Kidney glomerular epithelial cell (primary cell): ENCODE measurements around the gene NDUFS8.
"Not testable (repeated sequence)": the region's sequence is repeated elsewhere in the genome, so short reads cannot be mapped to it uniquely, and the experiment has no call there.

Source experiments
- DNase-seq: peaks from one replicate; lab custom pipeline; 2025; lab: John Stamatoyannopoulos, UW

Gene NDUFS8

DNA sequence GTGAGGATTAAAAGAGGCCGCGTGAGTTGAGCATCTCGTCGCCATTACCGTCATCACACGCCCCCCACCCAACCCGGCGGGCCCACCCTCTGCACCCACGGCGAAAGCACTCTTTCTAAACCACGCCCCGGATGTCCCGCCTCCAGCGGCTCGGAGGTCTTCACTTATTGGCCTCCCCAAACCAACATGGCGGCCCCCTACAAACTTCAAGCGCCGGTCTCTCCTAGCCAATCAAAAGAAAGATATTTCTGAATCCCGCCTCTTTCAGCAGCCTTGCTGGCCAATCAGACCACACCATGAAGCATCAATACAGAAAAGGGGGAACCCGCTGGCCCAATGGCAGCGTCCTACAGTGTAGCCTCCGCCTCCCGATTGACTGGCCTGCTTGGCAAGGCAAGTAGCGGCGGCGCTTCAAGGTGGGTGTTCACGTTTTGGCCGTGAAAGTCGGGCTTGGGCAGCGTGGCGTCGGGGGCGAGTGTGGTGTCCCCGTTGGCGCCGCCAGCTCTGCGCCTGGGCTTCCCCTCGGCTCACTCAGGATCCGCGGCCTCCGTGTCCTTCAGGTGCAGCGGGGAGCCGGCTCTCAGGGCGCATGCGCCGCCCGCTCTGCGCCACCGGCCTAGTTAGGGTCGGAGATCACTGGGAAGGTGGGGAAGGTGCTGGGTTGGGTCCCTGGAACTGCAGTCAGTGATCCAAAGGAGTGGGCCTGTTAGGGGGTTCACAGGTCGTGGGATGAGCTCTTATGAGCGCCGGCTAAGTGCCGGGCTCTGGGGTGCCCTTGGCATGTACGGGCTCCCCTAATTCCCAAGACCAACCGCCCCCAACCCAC is at the start of gene NDUFS8:
TSS of gene NDUFS8 (plus strand) at position 364 of the 826 bp plus-strand sequence. CDS start 1,471 bp downstream, outside the sequence.
- peak; percentile 98 for DNase-seq

DNA sequence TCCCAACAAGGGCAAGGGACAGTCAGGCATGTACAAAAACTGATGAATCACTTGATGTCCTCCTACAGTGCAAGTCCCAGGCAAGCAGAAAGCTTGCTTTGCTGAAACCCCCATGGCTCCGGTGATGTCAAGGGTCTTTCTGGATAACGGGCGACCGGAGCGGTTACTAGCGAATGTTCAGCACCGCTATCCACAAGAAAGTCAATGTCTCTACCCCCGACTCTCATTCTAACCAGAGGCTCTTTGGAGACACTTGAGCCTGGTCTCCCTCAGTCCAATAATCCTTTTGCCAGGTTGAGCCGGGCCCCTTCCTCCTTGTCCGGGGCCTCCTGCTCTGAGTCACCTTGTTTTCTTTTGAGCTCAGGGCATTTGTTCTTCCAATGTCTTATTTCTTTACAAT is 49.3 kb upstream of the NDUFS8 start:
- DNase-seq: not testable (repeated sequence)

DNA sequence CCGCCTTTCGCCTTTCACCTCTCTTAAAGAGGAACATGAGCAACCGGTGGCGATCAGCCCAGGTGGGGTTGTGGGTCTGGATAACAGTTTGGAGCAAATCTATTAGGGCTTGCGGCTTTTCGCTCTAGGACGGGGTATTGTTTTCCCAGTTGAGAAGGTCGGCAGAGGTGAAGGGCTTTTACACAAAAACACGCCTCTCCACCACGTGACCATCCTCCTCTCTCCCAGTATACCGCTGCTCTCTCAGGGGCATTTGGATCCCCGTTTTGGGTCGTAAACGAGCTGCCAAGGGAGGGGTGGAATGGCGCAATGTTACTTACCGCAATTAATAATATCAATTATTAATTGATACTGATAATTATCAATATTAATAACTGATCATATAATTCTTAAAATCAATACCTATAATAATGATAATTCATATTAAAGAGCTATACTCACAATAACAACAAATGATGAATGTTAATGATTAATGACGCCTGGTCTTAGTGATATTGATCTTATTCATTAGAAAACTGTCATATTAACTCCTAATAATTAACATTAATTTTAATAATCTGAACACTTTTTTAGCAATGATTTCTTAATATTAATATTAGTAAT is 48.1 kb upstream of the NDUFS8 start:
- DNase-seq: not testable (repeated sequence)

DNA sequence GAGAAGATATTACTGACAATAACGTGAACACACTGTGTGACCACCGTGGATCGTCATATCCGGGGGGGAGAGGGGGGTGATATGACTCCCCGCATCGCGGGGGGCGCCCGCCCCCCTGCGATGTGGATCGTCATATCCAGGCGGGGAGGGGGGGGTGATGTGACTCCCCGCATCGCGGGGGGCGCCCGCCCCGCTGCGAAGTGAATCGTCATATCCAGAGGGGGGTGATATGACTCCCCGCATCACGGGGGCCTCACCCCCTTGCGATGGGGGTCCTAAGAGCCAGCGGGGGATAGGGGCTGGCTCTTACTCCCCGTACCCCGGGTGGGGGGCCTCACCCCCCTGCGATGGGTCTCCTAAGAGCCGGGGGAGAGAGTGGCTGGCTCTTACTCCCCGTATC is 46.5 kb upstream of the NDUFS8 start:
- no peak for DNase-seq

DNA sequence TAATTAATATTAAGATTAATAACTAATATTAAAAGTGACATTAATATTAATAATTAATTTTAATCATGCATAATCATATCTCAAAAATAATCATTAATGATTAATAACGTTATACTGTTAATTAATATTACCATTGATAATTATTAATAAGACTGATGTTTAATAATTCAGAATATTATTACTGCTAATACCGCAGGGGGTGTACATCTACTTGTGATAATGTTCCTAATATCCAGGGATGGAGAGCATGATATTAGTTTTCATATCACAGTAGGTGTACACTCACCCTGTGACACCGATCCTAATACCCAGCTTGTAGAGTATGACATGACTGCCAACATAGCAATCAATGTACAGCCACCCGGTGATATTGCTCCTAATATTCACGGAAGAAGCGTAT is 45.2 kb upstream of the NDUFS8 start:
- DNase-seq: not testable (repeated sequence)

DNA sequence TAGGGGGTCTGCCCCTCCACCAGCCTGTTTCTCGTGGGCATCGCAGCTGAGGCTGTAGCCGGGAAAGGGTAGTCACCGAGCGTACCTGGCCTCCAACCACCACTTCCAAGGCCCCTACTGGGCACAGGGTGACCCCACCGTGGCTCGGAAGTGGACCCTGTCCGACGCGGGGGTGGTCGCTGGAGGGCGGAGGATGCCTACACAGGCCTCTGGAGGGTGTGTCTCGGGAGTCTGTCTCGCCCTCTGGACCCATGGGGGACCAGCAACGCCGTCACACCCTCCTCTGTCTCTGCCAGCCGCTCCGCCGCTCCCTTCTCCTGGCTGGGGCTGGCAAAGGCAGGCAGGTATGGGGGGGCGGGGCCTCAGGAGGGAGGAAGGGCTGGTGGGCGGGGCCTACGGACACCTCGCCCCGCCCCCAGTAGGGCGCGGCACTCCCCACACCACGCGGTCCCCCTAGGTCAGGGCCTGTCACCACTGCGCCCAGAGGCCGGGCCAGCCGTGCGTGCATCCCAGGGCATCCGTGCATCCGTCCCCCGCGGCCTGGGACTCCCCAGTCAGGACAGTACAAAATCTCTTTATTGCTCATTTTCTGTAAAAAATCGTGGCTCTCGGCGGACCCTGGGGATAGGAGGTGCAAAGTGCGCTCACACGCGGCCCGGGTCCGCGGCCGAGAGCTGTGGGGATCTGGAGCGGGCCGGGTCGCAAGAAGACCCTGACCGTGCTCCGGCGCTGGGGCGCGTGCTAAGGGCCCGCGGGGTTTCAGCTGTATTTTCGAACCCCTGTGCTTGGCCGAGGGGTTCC is 39.7 kb upstream of the NDUFS8 start:
- DNase-seq: not testable (repeated sequence)

DNA sequence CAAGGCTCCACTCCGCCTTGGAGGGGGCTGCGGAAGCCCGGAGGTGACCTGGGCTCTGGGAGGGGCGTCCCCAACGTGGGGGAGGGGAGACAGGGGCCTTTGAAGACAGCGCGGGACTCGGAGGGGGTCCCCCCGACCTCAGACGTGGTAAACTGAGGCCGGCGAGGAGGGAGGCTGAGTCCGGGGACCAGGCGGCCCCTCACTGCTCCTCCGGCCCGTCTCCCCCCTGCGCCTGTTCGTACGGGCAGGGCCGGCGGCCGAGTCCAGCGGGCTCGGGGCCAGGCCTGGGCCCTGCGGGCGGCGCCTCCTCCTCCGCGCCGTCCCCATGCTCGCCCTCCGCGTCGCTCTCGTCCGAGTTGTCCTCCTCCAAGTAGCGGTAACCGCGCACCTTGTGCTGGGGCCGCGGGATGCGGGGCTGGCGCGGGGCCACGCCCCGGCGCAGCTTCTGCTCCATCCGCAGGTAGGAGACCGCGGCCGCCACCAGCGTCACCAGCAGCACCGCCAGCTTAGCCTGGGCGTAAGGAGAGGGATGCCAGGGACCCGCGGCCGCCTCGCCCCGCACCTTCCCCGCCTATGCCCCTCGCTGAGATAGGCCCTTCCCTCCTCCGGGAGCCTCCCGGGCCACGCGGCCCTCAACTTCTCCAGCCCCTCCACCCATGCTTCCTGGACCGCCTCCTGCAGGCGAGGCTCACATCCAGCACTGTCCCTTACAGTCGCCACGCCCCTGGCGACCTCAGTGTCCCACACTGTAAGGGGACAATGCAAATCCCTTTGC is 38.9 kb upstream of the NDUFS8 start:
- DNase-seq: not testable (repeated sequence)

DNA sequence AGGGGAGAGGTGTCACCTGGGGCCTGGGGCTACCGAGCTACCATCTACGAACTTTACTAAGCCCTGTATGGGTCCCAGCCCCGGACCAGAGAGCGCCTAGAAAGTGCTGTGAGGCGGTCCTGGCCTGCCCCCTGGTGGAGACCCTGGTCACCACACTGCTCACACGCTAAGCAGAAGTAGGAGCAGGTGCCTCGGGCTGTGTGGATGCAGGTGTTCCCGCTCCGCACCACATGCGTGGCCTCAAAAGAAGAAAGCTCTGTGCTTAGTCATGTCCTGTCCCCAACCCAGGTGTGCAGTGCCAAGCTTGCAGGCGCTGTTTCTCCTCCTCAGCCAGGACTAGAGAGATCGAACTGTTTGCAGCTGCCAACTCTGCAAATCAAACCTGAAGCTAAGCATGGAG is 36.7 kb upstream of the NDUFS8 start:
- not testable (repeated sequence) for DNase-seq

DNA sequence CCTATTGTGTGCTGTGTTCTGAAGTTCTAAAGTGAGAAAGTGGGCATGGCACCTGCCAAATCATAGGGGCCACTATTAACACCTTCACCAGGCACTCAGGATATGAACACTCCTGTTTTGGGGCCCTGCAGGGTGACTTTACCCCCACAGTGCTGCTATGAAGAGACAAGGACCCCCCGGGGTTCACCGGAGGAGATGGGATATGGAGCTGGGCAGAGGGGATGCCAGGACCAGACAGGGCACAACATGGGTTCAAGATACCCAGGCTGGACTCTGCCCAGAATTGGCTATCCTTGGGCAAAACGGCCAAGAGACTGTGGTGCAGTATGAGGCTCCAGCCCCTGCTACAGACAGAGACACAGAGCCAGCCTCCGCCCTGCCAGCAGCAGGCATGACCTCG is 36.1 kb upstream of the NDUFS8 start:
- DNase-seq: not testable (repeated sequence)

DNA sequence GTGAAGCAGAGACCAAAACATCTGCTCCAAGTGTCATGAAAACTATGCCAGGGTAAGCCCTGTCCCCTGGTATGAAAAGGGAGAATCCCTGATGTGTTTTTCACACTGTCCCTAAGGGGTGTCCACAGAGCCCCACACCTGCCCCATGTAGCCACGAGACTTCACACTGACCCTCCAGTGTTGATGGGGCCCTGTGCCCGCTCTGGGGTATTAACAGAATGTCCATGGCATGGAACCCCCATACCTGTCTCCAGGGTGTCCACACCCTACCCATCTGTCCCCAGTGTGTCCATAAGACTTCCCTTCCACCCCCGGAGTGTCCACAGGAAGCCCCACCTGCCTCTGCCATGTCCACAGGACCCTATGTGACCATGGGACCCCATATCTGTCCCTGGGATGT is 35.4 kb upstream of the NDUFS8 start:
- DNase-seq: not testable (repeated sequence)

DNA sequence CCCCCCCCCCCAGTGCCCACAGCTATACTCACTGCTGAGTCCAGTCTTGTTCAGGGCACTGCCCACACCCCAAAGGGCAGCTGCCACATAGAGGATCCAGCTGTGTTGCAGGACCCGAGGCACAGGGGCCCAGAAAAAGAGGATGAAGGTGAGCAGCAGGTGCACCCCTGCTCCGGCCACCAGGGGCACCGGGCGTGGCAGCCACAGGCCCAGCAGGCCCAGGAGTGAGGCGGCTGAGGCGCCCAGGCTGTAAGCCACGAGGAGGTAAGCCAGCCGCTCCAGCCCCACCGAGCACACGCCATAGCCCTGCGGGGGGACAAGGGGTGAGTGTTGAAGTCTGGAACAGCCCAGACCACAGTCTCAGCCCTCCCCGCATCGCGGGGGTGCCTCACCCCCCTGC is 34.9 kb upstream of the NDUFS8 start:
- not testable (repeated sequence) for DNase-seq

DNA sequence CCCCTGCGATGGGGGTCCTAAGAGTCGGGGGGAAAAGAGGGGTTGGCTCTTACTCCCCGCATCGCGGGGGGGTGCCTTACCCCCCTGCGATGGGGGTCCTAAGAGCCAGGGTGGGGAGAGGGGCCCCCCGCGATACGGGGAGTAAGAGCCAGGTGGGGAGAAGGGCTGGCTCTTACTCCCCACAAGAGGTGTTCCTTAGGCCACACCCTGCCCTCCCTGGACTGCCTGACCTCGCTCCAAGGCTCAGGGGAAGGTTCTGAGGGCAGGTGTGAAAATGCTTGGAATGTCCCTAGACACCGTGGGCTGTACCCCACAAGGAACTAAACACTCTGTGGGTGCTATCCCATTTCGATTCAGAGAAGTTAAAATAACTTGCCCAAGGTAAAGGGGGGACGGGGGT is 34.4 kb upstream of the NDUFS8 start:
- DNase-seq: no peak

DNA sequence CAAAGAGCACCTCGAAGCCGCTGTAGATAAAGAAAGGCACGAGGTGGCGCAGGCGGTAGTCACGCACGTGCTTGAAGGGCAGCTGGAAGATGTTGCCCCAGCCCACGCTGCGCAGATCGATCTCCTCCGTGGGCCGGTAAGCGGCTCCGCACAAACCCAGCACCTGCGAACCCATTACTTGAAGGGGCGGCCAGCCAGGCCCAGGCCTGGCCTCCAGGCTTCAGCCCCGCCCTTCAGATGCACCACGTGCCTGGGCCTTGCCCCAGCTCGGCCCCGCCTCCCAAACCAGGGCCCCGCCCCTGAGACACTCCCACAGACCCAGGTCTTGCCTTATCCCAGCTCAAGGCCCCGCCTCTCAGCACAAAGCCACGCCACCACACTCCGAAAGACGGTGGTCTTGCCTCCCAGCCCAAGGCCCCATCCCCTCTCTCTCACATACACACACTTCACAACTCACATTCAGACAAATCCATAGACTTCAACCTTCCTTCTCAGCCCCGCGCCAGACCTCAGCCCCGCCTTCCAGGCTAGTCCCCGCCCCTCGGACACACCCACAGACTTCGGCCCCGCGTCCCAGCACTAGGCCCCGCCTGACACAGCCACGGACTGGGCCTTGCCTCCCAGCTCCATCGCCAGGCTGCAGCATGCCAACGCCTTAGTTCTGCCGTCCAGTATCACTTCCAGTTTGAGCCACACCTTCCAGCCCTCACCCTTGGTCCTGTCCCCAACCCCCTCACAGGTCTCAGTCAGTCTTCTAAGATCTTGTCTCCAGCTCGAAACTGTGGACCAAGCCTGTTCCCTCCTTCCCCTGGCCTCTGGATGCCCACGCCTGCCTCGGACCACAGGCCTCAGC is 33.6 kb upstream of the NDUFS8 start:
- DNase-seq: no peak

DNA sequence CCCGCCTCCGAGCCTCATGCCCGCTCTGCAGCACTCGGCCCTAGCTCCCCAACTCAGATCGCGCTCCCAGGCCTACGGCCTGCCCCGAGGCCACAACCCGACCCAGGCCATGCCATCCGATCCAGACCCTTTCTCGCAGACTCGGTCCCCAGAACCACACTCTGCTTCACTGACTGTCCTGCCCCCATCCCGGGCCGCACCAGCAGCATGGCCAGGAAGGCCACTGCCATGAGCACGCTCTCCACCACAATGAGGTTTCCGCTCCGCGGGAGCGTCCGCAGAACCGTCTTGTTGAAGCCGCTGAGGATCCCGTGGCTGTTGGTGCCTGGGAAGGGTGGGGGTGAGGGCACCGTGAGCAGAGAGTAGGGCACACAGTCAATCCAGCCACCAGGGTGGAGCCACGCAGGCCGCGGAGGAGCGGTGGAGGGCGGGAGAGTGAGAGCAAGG is 33.0 kb upstream of the NDUFS8 start:
- no peak for DNase-seq

DNA sequence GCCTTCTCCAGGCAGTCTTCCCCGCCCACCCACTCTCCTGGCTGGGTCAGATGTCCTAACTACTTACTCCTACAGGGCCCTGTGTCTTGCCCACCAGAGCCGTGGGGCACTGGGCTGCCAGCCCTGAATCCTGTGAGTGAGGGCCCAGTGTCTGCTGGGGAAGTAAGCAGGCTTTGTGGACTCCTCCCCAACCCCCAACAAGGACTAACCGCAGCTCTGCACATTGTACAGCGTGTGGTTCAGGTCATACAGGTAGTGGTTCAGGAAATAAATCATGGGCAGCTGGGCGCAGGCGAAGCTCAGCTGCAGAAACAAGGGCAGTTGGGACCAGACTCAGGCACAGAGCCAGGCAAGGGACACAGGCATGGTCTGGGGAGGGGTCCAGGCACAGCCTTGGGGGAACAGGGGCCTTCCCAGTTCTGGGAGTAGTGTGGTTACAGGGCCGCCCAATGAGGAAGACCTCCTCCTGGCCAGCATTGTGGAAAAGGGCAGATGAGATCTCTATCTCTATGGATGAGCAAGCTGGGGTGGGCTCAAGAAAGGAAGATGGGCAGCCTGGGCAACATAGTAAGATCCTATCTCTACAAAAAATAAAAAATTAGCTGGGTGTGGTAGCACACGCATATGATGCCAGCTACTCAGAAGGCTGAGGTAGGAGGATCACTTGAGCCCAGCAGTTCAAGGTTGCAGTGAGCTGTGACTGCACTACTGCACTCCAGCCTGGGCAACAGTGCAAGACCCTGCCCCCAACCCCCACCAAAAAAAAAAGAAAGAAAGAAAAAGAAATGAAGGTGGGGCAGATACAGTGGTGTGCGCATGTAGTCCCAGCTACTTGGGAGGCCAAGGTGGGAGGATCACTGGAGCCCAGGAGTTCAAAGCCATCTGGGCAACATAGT is 32.1 kb upstream of the NDUFS8 start:
- no peak for DNase-seq

DNA sequence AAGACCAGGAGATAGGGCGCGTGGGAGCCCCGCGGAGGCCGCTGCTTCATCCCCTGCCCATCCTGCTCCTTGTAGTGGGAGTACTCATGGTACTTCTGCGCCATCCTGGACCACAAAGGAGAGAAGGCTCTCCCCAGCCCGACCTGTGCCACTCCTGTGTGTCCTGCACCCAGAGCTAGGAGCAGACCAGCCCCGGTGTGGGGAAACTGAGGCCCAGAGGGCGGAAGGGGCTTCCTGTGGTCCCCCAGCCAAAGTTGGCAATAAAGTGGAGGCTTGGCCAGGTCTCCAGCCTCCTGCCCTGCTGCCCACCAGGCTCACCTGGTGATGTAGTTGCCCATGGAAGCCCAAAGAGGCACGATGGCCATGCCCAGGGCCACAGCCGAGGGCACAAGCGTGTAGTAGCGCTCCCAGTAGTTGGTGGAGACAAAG is 31.3 kb upstream of the NDUFS8 start:
- no peak for DNase-seq

DNA sequence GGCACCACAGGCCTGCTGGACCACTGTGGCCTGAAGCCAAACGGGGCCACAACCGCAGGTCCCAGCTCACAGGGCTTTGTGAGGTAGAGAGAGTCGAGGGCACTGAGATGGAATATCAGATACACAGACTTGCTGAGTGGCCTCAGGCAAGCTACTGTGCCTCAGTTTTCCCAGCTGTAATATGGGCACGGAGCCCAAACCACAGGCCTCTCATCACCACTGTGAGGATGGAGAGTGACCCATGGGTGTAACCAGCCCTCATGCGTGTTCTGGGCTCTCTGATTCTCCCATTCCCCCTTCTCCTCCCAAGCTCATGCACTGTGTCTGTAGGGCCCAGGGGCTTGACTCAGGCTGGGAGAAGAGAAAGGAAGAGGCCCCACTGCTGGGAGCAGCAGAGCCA is 30.8 kb upstream of the NDUFS8 start:
- no peak for DNase-seq

DNA sequence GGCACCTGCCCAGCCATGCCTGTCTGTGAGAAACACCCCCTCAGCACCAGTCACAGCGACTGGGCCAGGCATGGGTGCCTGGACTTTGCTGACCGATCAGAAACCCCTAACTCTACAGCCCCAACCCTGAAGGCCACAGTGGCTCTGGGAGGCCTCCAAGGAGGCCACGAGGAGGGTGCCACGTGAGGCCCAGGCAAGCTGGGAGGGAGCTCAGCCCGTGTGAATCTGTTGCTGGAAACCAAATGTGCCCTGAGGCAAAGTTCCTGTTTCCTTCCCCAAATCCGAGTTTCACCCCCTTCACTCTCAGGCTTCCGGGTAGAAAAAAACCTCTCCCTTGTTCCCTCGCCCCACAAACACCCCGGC is 27.9 kb upstream of the NDUFS8 start:
- no peak for DNase-seq

DNA sequence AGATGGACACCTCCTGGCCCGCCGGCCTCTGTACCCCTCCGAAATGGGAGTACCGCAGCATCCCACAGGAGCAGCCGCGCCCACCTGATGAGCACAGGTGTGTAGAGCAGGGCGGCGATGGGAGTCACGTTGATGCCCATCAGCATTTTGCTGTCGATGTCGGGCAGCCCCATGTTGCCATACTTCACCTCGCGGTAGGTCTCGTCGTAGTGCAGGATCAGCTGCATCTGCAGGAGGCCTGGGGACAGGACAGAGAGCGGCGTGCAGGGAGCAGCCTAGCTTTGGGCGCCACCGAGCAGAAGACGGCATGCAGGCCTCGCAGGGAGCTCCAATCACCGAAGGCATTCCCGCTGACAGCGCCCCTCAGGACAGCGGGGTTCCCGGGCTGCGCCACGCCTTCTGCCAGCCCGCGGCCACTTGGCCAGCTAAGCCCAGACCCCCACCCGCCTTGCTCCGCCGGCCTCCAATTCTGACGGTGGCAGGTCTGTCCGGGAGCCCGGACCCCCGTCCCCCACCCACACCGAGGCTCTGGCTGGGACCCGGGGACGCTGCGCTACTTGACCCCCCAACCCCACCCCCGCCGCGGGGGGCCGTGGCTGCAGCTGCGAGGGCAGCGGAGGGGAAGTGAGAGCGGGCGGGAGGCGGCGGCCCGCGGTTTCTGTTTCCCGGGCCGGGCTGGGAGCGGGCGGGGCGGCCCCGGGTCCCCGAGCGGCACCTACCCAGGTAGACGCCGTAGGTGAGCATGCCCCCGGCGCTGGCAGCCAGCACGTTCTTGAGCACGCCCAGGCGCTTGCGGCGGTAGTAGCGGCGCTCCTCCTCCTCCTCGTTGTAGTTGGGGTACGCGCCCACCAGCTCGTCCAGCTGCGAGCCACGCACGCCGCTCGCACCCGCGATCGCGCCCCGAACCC is 27.3 kb upstream of the NDUFS8 start:
- no peak for DNase-seq
